GM06990 (cell line): Measurements from ENCODE around the gene PAGR1.
"Not testable (repeated sequence)": the region's sequence is repeated elsewhere in the genome, so short reads cannot be mapped to it uniquely, and the experiment has no call there.

ENCODE experiments used
- DNase-seq: peaks from one replicate; pipeline ENCODE4 v3.0.0-alpha.2; 2011; ENCODE audit not compliant: insufficient read length; ENCODE audit errors: extremely low read depth
- H3K27me3 ChIP-seq: replicated peaks from 2 replicates; pipeline ENCODE4 v1.6.0; 2011; ENCODE audit warnings: low read length; ENCODE audit not compliant: control insufficient read depth, insufficient read depth
- H3K36me3 ChIP-seq: 2 replicates; pipeline ENCODE4 v1.5.1; 2011; ENCODE audit warnings: low read length; ENCODE audit not compliant: control insufficient read depth, insufficient read depth
- H3K4me3 ChIP-seq: replicated peaks from 2 replicates; pipeline ENCODE4 v1.5.1; 2011; ENCODE audit warnings: low read depth, mild to moderate bottlenecking, control low read depth, low read length
- TF ChIP-seq, protein P1 (sequence below): IDR thresholded peaks from 2 replicates; pipeline ENCODE4 v1.5.1; 2011; ENCODE audit warnings: low read length, control low read depth, mild to moderate bottlenecking, inconsistent platforms; ENCODE audit not compliant: insufficient read depth, poor library complexity, severe bottlenecking

Gene PAGR1

DNA sequence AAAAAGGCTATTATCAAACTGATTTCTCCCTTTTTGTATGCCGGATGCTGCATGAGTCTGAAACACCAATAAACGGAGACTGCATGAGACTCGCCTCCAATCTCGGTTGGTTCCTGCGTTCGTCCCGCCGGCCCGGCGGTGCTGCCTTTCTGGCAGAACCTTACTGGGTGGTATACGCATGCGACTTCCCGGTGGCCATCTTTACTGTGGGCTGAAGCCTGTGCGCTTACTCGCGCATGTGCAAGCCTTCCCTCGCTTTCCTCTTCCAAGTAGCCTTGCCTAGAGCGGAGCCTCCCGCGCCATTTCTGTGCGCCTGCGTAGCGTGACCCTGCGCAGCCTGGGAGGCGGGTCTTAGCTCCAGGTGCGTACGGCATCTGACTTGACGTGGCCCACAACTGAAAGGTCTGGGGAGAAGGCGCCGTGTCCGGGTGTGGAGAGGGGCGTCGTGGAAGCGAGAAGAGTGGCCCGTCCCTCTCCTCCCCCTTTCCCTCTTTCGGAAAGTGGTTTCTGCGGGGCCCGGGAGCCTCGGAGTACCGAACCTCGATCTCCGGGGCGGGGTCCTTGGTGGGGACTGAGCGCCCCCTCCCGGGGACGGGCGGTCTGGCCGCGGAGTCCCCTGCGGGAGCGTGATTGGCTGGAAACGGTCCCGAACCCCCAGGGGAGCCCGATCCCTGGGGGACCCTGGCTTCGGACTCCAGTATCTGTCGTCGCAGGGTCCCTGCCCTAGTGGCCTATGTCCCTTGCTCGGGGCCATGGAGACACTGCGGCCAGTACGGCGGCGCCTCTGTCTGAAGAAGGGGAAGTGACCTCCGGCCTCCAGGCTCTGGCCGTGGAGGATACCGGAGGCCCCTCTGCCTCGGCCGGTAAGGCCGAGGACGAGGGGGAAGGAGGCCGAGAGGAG is at the start of gene PAGR1:
Gene PAGR1, plus strand, starts transcription at position 360 of the 901 bp plus-strand sequence. Its CDS starts 374 bp downstream, at position 734.
- DNase-seq, result peak; percentile 99
- H3K4me3 ChIP-seq, result peak within 1 kb of the TSS; percentile 89
- H3K36me3 ChIP-seq, result peaks cover 5% of the 10 kb centered on the region

DNA sequence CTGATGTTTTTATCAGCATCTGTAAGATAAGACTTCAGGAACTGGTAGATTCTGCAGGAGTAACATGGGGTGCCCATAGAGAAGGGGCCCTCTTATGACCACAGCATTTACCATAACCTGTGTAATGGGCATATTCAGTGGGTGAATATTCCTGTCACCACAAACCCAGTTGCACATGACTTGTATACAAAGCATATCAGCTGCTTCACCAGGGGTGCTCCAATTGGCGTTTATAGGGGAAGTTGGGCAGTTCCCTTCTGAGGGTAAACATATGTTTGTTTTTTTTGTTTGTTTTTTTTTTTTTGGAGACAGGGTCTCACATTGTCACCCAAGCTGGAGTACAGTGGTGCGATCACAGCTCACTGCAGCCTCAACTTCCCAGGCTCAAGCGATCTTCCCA is 49.4 kb upstream of the PAGR1 start:
- DNase-seq, result no peak

More for the DNA sequence above, at the start of gene PAGR1:
- TF ChIP-seq, protein P1, sequence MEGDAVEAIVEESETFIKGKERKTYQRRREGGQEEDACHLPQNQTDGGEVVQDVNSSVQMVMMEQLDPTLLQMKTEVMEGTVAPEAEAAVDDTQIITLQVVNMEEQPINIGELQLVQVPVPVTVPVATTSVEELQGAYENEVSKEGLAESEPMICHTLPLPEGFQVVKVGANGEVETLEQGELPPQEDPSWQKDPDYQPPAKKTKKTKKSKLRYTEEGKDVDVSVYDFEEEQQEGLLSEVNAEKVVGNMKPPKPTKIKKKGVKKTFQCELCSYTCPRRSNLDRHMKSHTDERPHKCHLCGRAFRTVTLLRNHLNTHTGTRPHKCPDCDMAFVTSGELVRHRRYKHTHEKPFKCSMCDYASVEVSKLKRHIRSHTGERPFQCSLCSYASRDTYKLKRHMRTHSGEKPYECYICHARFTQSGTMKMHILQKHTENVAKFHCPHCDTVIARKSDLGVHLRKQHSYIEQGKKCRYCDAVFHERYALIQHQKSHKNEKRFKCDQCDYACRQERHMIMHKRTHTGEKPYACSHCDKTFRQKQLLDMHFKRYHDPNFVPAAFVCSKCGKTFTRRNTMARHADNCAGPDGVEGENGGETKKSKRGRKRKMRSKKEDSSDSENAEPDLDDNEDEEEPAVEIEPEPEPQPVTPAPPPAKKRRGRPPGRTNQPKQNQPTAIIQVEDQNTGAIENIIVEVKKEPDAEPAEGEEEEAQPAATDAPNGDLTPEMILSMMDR, result peak; percentile 98
- no peaks in the 10 kb centered on the region for H3K27me3 ChIP-seq

DNA sequence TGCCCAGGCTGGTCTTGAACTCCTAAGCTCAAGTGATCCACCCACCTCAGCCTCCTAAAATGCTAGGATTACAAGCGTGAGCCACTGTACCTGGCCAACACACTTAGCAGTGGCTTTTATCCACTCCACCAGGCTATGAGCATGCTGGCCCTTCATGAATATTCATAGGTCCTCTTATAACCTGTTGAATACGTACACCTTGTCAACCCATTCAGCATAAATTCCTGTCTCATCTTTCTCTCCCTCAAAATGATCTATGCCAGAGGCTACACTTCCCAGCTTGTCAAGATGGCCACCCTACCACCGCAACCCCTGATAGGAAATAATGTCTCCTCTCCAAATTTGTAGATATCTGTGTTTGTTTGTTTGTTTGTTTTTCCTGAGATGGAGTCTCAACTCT is 48.9 kb upstream of the PAGR1 start:
- H3K4me3 ChIP-seq, result no peak overlapping the region
- no peaks in the 10 kb centered on the region for H3K36me3 ChIP-seq
- TF ChIP-seq, protein P1, result no peak
- no peaks in the 10 kb centered on the region for H3K27me3 ChIP-seq
- DNase-seq, result no peak

More for the DNA sequence above, 49.4 kb upstream of the PAGR1 start:
- Histone ChIP-seq H3K36me3 (no peaks in the 10 kb centered on the region), H3K4me3 (no peak overlapping the region), H3K27me3 (no peaks in the 10 kb centered on the region)
- TF ChIP-seq, protein P1, result no peak

DNA sequence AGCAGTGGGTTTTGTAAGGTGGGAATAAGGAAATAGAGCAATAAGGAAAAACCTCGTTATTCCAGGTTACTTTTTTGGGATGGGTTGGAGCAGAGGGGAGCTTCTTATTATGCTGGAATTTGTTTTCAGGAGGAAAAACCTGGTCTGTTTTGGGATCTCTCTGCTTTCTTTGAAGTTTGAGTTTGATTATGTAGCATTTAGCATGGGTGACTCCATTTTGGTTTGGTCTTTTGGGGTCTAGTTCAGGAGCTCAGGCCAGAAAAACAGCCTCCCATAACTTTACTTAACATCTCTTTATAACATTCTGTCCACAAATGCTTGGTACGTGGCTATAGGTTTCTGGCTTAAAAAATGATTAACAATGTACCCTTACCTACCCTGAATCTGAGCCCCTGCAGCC is 46.4 kb upstream of the PAGR1 start:
- TF ChIP-seq, protein P1, result no peak
- Histone ChIP-seq H3K4me3 (no peak overlapping the region), H3K27me3 (no peaks in the 10 kb centered on the region), H3K36me3 (no peaks in the 10 kb centered on the region)
- DNase-seq, result no peak

DNA sequence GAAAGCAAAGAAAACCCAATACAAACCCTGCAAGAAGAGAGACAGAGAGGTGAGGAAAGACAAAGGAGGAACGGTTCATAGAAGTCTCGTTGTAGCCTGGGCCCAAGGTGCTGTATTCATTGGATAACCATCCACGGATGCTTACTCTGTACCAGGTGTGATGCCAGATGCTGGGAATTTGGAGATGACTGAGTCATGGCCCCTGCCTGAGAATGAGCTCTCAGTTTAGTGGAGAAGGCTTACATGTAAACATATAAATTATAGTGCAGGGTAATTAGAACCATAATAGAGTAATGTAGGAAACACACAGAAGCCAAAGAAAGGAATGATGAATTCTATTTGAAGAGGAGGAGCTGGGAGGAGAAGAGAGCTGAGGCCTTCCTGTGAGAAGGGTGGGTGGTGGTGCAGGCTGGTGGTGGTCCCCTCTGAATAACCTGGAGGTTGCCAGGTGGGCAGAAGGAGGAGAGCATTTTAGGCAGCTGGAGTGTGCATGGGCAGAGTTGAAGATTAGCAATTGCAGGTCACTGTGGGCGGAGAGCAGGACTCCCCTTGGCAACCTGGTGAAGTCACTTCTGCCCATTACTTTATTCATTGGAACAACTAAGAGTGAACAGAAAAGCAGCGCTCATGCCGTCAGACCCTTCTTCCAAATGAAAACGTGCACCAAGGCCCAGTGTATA is 45.6 kb upstream of the PAGR1 start:
- DNase-seq, result no peak
- TF ChIP-seq, protein P1, result no peak
- H3K36me3 ChIP-seq, result no peaks in the 10 kb centered on the region
- H3K4me3 ChIP-seq, result no peak overlapping the region
- H3K27me3 ChIP-seq, result no peaks in the 10 kb centered on the region

DNA sequence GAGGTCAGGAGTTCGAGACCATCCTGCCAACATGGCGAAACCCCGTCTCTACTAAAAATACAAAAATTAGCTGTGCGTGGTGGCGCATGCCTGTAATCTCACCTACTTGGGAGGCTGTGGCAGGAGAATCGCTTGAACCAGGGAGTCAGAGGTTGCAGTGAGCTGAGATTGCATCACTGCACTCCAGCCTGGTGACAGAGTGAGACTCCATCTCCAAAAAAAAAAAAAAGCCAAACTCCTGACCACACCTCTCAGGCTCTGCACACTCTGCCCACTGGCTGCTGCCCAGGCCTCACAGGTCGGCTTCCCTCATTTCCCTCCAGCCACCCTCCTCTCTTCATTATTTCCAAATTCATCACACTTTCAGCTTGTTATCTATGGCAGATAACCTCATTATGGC is 43.6 kb upstream of the PAGR1 start:
- DNase-seq, H3K4me3 ChIP-seq, H3K27me3 ChIP-seq, H3K36me3 ChIP-seq: not testable (repeated sequence)
